Muscle of back (tissue), 11 donors: ENCODE data around the gene NDUFAF2. TPM values are rescaled to one million over a fixed set of nuclear protein-coding genes. Genes with fewer than 3 reads are reported as not detected.

Experiments
- DNase-seq, 3 donors: peaks; one replicate each; pipeline versions ENCODE4 v3.0.0 to v3.0.0-alpha.2; 2013
- polyA plus RNA-seq, 10 donors: library from polyadenylated mRNA; unstranded; fragments of 120-200 nt; gene quantifications; one replicate each; pipeline ENCODE4 v1.2.1, GENCODE V29; 2013; ENCODE audit not compliant: insufficient read length in 10 of 10

Gene NDUFAF2
- polyA plus RNA-seq, 10 donors: 24.6 to 34.9 (median 30.3) TPM

- no peak for DNase-seq
Measured at GRCh38 chr5:61114441-61114840, 169.4 kb downstream of the NDUFAF2 start.

GRCh38 chr5:61115968-61116367 lies 171.0 kb downstream of the NDUFAF2 start:
- no peak for DNase-seq

- DNase-seq: no peak
Measured at GRCh38 chr5:61119066-61119465, 174.1 kb downstream of the NDUFAF2 start.

- no peak for DNase-seq
Measured at GRCh38 chr5:61120534-61120933, 175.5 kb downstream of the NDUFAF2 start.

- DNase-seq: no peak
Measured at GRCh38 chr5:61123145-61123544, 178.1 kb downstream of the NDUFAF2 start.

- DNase-seq: no peak
Measured at GRCh38 chr5:61130289-61130688, 185.3 kb downstream of the NDUFAF2 start.

- DNase-seq: peak in 1 of 3 donors; percentile 6
Measured at GRCh38 chr5:61132559-61132958, 187.6 kb downstream of the NDUFAF2 start.

- no peak for DNase-seq
Measured at GRCh38 chr5:61137835-61138234, 192.8 kb downstream of the NDUFAF2 start.

GRCh38 chr5:61139094-61139873 lies 194.3 kb downstream of the NDUFAF2 start:
- no peak for DNase-seq

- DNase-seq: no peak
Measured at GRCh38 chr5:61139931-61140330, 194.9 kb downstream of the NDUFAF2 start.

- DNase-seq: no peak
Measured at GRCh38 chr5:61141801-61142200, 196.8 kb downstream of the NDUFAF2 start.

GRCh38 chr5:61142391-61142790 lies 197.4 kb downstream of the NDUFAF2 start:
- DNase-seq: no peak

GRCh38 chr5:61142811-61143210 lies 197.8 kb downstream of the NDUFAF2 start:
- no peak for DNase-seq

GRCh38 chr5:61148515-61148914 lies 203.5 kb downstream of the NDUFAF2 start:
- no peak for DNase-seq

- DNase-seq: no peak
Measured at GRCh38 chr5:61151893-61152292, 206.9 kb downstream of the NDUFAF2 start.

- no peak for DNase-seq
Measured at GRCh38 chr5:61159070-61159469, 214.1 kb downstream of the NDUFAF2 start.

GRCh38 chr5:61159836-61160235 lies 214.8 kb downstream of the NDUFAF2 start:
- DNase-seq: no peak

GRCh38 chr5:61160497-61160896 lies 215.5 kb downstream of the NDUFAF2 start:
- DNase-seq: no peak

GRCh38 chr5:61162010-61162831 lies 217.2 kb downstream of the NDUFAF2 start, which contains the start of gene SMIM15:
Gene SMIM15 (minus strand): TSS chr5:61162468. CDS start chr5:61160171, 2,297 bp downstream.
- DNase-seq: peak; percentile 90 to 97 (median 91)

GRCh38 chr5:61162832-61163567 lies 218.0 kb downstream of the NDUFAF2 start:
- DNase-seq: peak in 2 of 3 donors; percentile 17 to 87

- no peak for DNase-seq
Measured at GRCh38 chr5:61163905-61164304, 218.9 kb downstream of the NDUFAF2 start.

GRCh38 chr5:61167382-61167781 lies 222.4 kb downstream of the NDUFAF2 start:
- DNase-seq: peak; percentile 10 to 26 (median 18)
